GM12873 (cell line): Measurements from ENCODE around the gene PCNT.

Source experiments
- TF ChIP-seq, protein P1 (sequence below): IDR thresholded peaks from 2 replicates; pipeline ENCODE4 v1.5.1; 2012; ENCODE audit warnings: low read depth, mild to moderate bottlenecking, moderate library complexity, low read length, control low read depth; ENCODE audit not compliant: insufficient read depth; ENCODE audit errors: missing control alignments

Gene PCNT

DNA sequence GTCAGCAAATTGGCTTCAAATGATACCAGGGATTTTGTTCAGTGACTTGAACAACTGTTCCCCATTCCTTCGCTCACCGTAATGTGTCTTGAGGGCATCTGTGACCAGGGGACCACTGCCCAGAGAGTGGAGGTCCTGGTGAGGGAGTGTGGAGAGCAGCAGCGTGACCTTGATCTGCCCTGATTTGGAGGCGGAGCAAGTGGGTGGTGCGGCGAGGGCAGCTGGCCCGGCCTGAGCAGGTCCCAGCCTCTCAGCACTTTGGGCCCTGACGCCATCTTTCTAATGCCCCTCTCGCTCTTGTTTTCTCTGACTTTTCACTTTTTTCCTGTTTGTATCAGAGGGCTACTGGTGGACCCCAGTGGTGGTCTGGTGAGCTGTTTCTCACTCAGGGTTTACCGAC is 165.8 kb downstream of the PCNT start:
- TF ChIP-seq, protein P1, sequence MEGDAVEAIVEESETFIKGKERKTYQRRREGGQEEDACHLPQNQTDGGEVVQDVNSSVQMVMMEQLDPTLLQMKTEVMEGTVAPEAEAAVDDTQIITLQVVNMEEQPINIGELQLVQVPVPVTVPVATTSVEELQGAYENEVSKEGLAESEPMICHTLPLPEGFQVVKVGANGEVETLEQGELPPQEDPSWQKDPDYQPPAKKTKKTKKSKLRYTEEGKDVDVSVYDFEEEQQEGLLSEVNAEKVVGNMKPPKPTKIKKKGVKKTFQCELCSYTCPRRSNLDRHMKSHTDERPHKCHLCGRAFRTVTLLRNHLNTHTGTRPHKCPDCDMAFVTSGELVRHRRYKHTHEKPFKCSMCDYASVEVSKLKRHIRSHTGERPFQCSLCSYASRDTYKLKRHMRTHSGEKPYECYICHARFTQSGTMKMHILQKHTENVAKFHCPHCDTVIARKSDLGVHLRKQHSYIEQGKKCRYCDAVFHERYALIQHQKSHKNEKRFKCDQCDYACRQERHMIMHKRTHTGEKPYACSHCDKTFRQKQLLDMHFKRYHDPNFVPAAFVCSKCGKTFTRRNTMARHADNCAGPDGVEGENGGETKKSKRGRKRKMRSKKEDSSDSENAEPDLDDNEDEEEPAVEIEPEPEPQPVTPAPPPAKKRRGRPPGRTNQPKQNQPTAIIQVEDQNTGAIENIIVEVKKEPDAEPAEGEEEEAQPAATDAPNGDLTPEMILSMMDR, result no peak

DNA sequence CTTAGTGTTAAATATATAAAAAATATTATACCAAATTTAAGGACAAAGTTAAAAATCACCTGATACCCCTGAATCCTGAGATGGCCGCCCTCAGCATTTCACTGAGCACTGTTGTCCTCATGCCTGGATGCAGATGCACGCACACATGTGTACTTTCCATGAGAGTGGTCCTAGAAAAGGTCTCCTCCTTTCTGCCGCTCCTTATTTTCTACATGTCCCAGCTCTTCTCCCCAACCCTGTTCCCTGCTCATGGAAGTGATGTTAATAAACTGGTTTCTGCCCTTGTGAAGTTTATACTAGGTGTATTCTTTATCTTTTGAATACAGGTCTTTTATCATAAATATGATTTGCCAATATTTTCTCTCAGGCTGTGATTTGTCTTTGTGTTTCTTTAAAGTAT is 167.6 kb downstream of the PCNT start:
- TF ChIP-seq, protein P1, result no peak

DNA sequence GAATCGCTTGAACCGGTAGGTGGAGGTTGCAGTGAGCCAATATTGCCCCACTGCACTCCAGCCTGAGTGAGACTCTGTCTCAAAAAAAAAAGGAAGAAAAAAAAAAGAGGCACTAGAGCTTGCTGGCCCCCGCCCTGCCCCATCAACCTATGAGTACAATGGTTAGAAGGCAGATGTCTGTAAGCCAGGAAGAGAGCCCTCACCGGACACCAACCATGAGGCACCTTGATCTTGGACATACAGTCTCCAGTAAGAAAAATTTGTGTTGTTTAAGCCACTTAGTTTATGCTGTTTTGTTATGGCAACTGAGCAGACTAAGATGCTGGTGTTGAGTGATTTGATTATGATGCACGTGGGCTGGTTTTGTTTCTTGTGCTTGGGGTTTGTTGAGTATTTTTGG is 168.9 kb downstream of the PCNT start:
- TF ChIP-seq, protein P1, result no peak

DNA sequence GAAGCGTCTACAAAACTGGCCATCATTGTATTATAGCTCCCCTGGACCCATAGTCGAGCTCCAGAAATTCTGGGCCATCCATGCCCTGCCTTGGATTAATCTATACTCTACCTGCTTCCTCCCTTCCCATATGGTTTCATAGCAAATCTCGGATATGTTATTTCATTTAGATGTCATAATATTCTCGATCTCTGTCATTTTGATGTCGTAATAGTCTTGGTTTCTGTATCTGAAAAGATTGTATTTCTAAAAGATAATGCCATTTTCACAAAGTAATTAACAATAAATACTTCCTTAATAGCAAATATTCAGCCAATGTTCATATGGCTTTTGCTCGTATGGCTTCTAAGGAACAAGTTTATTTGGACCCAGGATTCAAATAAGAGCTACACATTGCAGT is 169.9 kb downstream of the PCNT start:
- TF ChIP-seq, protein P1, result no peak
